Prostate gland (tissue), 2 donors: ENCODE measurements around the gene SOBP.

ENCODE experiments used
- CTCF ChIP-seq, 4 experiments: fragments of 200-600 bp in 2 of 4; fragments of 450-650 bp in 2 of 4; sonication (generic) in 2 of 4; IDR thresholded peaks; 1 replicate in 3 of 4; 2 replicates in 1 of 4; pipeline ENCODE4 v1.5.1; 2016 to 2019; ENCODE audit warnings: antibody characterized with exemption in 4 of 4, mild to moderate bottlenecking in 2 of 4, moderate library complexity in 2 of 4
- POLR2A ChIP-seq: fragments of 450-650 bp; IDR thresholded peaks from one replicate; pipeline ENCODE4 v1.6.1; 2016; ENCODE audit warnings: antibody characterized with exemption, mild to moderate bottlenecking
- POLR2AphosphoS5 ChIP-seq: sonication (generic); formaldehyde crosslinking; IDR thresholded peaks from one replicate; pipeline ENCODE4 v1.6.1; 2017; ENCODE audit warnings: antibody characterized with exemption

- TF ChIP-seq CTCF (IDR thresholded peaks at IDR 0.05) = no peak
- TF ChIP-seq POLR2A = no peak
- no peak for TF ChIP-seq POLR2AphosphoS5
Measured at GRCh38 chr6:107607116-107607515, 117.2 kb downstream of the SOBP start.
